Duodenal mucosa (tissue), 2 donors: ENCODE results near the gene TRIM15.
"Not testable (repeated sequence)": the region's sequence is repeated elsewhere in the genome, so short reads cannot be mapped to it uniquely, and the experiment has no call there.

Experiments
- H3K27ac ChIP-seq: one replicate; pipeline ENCODE4 v1.7.0; 2013; ENCODE audit warnings: low read depth, low read length
- H3K27me3 ChIP-seq, 2 donors: one replicate each; pipeline ENCODE4 v1.7.0; 2013; ENCODE audit warnings: low read length in 2 of 2, control low read depth in 1 of 2; ENCODE audit not compliant: insufficient read depth in 2 of 2, control insufficient read depth in 1 of 2
- H3K36me3 ChIP-seq, 2 donors: one replicate each; pipeline ENCODE4 v1.7.0; 2013; ENCODE audit warnings: low read length in 2 of 2, control low read depth in 1 of 2; ENCODE audit not compliant: insufficient read depth in 2 of 2, control insufficient read depth in 1 of 2
- H3K4me1 ChIP-seq, 2 donors: one replicate each; pipeline ENCODE4 v1.7.0; 2013; ENCODE audit warnings: low read length in 2 of 2, control low read depth in 1 of 2; ENCODE audit not compliant: insufficient read depth in 2 of 2, control insufficient read depth in 1 of 2
- H3K4me3 ChIP-seq, 2 donors: one replicate each; pipeline ENCODE4 v1.7.0; 2013; ENCODE audit warnings: low read length in 2 of 2, low read depth in 1 of 2
- H3K9ac ChIP-seq, 2 donors: one replicate each; pipeline ENCODE4 v1.7.0; 2013; ENCODE audit warnings: low read length in 2 of 2, low read depth in 1 of 2
- H3K9me3 ChIP-seq, 2 donors: one replicate each; pipeline ENCODE4 v1.7.0; 2013; ENCODE audit warnings: low read length in 2 of 2, control low read depth in 1 of 2; ENCODE audit not compliant: control insufficient read depth in 1 of 2

The TRIM15 gene

DNA sequence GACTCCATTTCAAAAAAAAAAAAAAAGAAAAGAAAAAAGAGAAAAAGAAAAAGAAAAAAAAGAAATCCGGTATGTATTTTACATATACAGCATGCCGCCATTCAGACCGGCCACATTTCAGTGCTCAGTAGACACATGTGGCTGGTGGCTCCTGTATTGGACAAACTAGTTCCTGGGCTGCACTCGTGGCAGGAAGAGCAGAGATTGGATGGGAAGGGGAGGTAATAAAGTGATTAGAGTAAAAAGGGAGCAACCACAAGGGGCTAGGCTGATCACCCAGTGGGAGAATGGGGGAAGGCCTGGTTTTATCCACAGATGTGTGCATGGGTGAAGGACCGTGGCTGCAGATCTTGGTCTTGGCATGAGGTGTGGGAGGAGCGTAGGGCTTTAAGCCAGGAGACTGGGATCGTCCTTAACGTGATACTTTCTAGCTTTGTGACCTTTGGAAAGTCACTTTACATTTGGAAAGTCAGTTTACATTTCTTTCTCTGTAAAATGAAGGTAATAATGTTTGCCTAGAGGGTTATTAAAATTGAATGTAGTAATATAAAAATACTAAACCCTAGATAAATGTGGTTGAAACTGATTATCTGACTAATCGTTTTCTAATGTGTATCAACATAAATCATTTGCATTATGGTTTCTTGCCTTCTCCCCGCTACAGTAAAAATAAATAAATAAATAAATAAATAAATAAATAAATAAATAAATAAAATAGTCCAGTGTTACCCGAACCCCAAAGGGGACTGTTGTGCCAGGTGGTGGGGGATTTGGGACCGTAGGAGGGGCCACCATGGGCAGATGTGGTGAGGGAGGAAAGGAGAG, 869 bp upstream of the TRIM15 start:
- peaks cover 0 to 9% of the 10 kb centered on the region in 2 donors for H3K36me3 ChIP-seq
- H3K27me3 ChIP-seq: peaks cover 0 to 2% of the 10 kb centered on the region in 2 donors
- H3K4me1 ChIP-seq: peaks cover 0 to 9% of the 10 kb centered on the region in 2 donors
- H3K9ac ChIP-seq: no peak overlapping the region
- H3K27ac ChIP-seq: peak overlapping the region; percentile 71
- H3K4me3 ChIP-seq: peak overlapping the region; percentile 85 to 88
- no peaks in the 10 kb centered on the region for H3K9me3 ChIP-seq

DNA sequence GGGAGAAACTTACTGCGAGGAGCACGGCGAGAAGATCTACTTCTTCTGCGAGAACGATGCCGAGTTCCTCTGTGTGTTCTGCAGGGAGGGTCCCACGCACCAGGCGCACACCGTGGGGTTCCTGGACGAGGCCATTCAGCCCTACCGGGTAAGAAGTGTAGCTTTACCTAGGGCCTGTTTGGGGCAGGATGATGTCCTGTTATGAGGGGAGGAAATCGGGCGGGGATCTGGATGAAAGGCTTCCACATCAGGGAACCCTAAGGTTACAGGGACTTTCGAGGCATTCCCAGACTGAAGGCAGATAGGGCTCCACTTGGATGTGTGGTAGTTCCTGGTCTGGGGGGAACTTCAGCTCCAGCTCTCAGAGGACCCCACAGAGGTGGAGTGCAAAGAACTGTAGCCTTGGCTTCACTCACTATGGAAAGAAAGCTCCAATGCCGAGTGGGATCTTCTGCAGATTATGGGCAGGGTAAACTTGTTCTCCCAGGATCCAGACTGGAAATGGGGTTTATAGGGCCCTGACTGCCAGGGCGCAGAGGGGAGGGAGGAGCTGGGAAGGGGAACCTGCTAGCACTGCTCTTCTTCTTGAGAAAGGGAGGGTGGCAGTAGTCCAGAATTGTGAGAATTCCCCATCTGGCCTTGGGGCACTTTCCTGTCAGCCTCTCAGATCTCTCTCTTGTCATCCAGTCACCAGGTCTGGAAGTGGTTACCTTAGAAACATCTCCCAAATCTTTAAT, 740 bp downstream of the TRIM15 start:
- Histone ChIP-seq H3K27me3 (peaks cover 0 to 3% of the 10 kb centered on the region in 2 donors), H3K4me3 (peak overlapping the region; percentile 85 to 88), H3K27ac (peak overlapping the region; percentile 71), H3K4me1 (peaks cover 0 to 4% of the 10 kb centered on the region in 2 donors), H3K36me3 (peaks cover 7 to 24% of the 10 kb centered on the region in 2 donors), H3K9me3 (no peaks in the 10 kb centered on the region), H3K9ac (peak overlapping the region; percentile 88 to 95)

DNA sequence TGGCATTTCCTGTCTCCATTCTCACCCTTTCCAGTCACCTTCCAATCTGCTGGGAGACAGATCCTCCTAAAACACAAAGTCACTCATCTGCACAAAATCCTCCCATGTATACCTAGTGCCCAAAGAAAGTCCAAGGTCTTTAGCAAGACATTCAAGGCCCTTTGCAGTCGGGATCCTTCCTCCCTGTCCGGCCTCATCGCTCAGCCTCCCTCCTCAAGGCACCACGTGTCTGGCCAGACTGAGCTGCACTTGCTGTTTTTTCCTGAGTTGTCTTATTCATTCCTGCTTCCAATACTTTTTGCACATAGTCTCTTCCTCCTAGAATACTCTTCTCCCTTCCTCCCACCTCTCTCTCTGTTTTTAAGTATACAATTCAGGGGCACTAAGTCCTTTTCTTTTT, 1.4 kb downstream of the TRIM15 start:
- Histone ChIP-seq H3K9ac (peak overlapping the region; percentile 88 to 95), H3K36me3 (peaks cover 10 to 27% of the 10 kb centered on the region in 2 donors), H3K4me3 (peak overlapping the region; percentile 85 to 88), H3K4me1 (peaks cover 0 to 6% of the 10 kb centered on the region in 2 donors), H3K9me3 (no peaks in the 10 kb centered on the region), H3K27ac (no peak overlapping the region), H3K27me3 (peaks cover 0 to 3% of the 10 kb centered on the region in 2 donors)

DNA sequence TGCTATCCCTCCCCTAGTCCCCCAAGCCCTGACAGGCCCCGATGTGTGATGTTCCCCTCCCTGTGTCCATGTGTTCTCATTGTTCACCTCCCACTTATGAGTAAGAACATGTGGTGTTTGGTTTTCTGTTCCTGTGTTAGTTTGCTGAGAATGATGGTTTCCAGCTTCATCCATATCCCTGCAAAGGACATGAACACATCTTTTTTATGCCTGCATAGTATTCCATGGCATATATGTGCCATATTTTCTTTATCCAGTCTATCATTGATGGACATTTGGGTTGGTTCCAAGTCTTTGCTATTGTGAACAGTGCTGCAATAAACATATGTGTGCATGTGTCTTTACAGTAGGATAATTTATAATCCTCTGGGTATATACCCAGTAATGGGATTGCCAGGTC, 1.9 kb downstream of the TRIM15 start:
- H3K4me1 ChIP-seq, H3K27ac ChIP-seq, H3K9me3 ChIP-seq, H3K9ac ChIP-seq, H3K27me3 ChIP-seq: not testable (repeated sequence)
- H3K4me3 ChIP-seq: peak overlapping the region in 1 of 2 donors; percentile 85
- H3K36me3 ChIP-seq: peaks cover 12 to 27% of the 10 kb centered on the region in 2 donors

DNA sequence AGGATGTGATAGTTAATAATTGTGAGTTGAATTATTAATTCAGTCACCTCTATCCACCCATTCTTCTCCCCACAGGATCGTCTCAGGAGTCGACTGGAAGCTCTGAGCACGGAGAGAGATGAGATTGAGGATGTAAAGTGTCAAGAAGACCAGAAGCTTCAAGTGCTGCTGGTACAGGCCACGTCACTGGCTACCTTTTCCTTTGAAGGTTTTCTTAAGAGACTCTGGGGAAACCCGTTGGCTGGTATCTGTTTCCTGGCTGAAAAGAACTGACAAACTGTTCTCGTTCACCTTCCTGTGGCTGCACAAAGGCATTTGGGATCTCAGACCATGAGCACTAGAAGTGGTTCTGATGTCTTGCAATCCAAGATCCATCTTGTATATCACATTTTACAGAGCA, 3.8 kb downstream of the TRIM15 start:
- peaks cover 22 to 40% of the 10 kb centered on the region in 2 donors for H3K36me3 ChIP-seq
- no peak overlapping the region for H3K4me3 ChIP-seq
- peaks cover 0 to 7% of the 10 kb centered on the region in 2 donors for H3K4me1 ChIP-seq
- H3K9me3 ChIP-seq: no peaks in the 10 kb centered on the region
- H3K9ac ChIP-seq: no peak overlapping the region
- peaks cover 3 to 17% of the 10 kb centered on the region in 2 donors for H3K27me3 ChIP-seq
- no peak overlapping the region for H3K27ac ChIP-seq

DNA sequence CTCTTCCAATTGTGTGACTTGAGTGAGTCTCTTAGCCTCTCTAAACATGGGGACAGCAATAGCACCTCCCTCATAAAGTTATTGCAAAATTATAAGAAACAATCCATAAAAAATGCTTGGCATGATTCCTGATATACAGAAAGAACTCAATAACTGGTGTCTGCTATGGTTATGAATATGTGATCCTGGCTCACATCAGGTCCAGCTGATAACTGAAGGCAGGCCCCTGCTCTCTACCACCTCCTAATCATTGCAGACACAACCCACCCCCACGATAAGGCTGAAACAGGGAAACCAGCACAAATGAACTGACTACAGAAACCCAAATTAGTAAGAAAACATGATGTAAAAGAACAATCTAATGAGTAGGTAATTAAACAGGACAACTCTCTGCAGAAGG, 5.4 kb downstream of the TRIM15 start:
- Histone ChIP-seq H3K27ac (no peak overlapping the region), H3K36me3 (peaks cover 22 to 40% of the 10 kb centered on the region in 2 donors), H3K4me3 (no peak overlapping the region), H3K9ac (no peak overlapping the region), H3K4me1 (peaks cover 0 to 3% of the 10 kb centered on the region in 2 donors), H3K9me3 (no peaks in the 10 kb centered on the region), H3K27me3 (peaks cover 3 to 24% of the 10 kb centered on the region in 2 donors)

DNA sequence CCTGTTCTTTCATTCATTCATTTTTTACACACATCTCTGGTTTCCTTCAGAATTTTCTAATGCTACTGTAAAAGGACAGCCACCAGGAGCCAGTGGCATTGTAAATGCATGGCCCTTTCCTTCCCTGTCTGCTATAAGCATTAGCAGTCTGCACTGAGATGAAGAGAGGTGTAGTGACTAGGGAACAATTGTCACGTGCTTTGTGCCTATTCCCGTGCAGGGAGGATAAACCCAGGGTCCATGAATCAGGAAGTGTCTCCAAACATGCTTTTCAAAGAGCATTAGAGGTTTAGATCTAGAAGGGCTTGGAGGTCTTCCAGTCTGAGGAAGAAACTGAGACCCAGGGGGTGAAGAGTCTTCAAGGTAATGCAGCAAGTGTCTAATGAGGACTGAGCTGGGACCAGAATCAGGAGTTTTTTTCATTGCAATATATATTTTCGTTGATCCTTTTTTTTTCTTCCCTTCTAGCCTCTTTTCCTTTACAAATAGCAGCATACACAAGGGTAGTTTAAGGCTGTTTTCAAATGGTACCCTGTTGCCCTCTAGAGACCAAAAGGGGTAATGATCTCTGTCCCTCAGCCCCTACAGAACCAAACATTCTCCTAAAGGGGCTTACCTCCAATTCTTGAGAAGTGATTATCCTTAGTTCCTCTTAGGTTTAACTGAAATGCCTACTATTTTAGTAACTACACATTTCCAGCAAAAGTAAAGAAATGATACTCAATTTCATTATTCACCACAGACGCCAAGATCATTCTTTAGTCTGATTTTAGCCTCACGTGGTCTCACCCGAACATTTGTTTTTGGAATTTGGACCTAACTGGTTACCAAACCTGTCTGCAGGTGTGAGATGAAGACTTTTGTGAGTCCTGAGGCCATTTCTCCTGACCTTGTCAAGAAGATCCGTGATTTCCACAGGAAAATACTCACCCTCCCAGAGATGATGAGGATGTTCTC, 6.6 kb downstream of the TRIM15 start:
- H3K27me3 ChIP-seq: peaks cover 3 to 24% of the 10 kb centered on the region in 2 donors

DNA sequence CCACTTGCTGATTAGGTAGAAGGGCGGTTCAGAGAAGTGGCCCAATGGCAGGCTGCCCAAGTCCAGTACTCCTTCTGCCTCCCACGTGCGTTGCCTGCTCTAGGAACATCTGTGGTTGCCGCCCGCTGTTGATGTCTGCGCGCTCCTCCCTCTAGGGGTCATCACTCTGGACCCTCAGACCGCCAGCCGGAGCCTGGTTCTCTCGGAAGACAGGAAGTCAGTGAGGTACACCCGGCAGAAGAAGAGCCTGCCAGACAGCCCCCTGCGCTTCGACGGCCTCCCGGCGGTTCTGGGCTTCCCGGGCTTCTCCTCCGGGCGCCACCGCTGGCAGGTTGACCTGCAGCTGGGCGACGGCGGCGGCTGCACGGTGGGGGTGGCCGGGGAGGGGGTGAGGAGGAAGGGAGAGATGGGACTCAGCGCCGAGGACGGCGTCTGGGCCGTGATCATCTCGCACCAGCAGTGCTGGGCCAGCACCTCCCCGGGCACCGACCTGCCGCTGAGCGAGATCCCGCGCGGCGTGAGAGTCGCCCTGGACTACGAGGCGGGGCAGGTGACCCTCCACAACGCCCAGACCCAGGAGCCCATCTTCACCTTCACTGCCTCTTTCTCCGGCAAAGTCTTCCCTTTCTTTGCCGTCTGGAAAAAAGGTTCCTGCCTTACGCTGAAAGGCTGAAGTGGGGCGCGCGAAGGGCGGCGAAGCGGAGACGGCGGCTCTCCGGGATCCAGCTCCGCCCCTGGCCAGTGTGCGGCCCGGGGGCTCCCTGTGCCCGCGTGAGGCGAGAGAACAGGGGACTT, 8.5 kb downstream of the TRIM15 start:
- Histone ChIP-seq H3K27ac (no peak overlapping the region), H3K4me1 (peaks cover 0 to 6% of the 10 kb centered on the region in 2 donors), H3K36me3 (peaks cover 22 to 37% of the 10 kb centered on the region in 2 donors), H3K9ac (no peak overlapping the region), H3K9me3 (no peaks in the 10 kb centered on the region), H3K27me3 (peaks cover 3 to 27% of the 10 kb centered on the region in 2 donors), H3K4me3 (no peak overlapping the region)

More for the DNA sequence above, 6.6 kb downstream of the TRIM15 start:
- Histone ChIP-seq H3K9me3 (no peaks in the 10 kb centered on the region), H3K9ac (no peak overlapping the region), H3K36me3 (peaks cover 22 to 40% of the 10 kb centered on the region in 2 donors), H3K4me3 (no peak overlapping the region), H3K4me1 (peaks cover 0 to 6% of the 10 kb centered on the region in 2 donors), H3K27ac (no peak overlapping the region)

DNA sequence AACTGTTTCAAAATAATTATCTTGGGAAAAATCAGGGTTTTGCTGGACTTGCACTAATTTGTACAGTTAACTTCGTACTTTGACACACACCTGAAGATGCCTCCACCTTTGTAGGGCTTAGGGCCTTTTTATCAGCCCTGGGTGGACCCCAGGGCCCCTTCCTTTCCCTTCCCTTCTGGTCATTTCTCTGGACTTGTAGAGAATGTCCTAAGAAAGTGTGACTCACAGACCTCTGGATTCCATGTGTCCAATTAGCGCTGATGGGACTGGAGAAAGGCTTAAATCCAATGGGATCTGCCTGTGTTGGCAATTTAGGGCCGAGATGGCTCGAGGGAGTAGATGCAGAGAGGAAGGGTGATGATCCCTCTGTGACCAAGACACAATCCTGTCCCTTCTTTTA, 9.3 kb downstream of the TRIM15 start:
- peaks cover 0 to 31% of the 10 kb centered on the region in 2 donors for H3K27me3 ChIP-seq
- H3K9me3 ChIP-seq: no peaks in the 10 kb centered on the region
- H3K9ac ChIP-seq: no peak overlapping the region
- H3K27ac ChIP-seq: no peak overlapping the region
- H3K36me3 ChIP-seq: peaks cover 22 to 29% of the 10 kb centered on the region in 2 donors
- no peak overlapping the region for H3K4me3 ChIP-seq
- peaks cover 0 to 6% of the 10 kb centered on the region in 2 donors for H3K4me1 ChIP-seq
